Activated CD4-positive, alpha-beta T cell treated with anti-CD3 and anti-CD28 coated beads, Interleukin-2, amount 10 ng/mL, durations not matched to agents 7 days and 5 days (primary cell): ENCODE results near the gene BID. TPM values are rescaled to one million over a fixed set of nuclear protein-coding genes. Genes with fewer than 3 reads are reported as not detected.

Source experiments
- CTCF ChIA-PET: fragments of 350-600 bp; sonication (Branson Sonifier 250); formaldehyde crosslinking; loops from one replicate; lab custom pipeline; 2021; ENCODE audit warnings: antibody characterized with exemption; lab: Charles Lee
- POLR2A ChIA-PET: fragments of 350-600 bp; sonication (Branson Sonifier 250); formaldehyde crosslinking; loops from one replicate; lab custom pipeline; 2021; ENCODE audit warnings: antibody characterized with exemption; lab: Charles Lee
- DNase-seq: peaks from one replicate; pipeline ENCODE4 v3.0.0-alpha.2; 2020
- H3K27ac Mint-ChIP-seq: one replicate; pipeline ENCODE4 v1.8.0; 2021; ENCODE audit warnings: mild to moderate bottlenecking, moderate library complexity, mixed read lengths
- H3K27me3 Mint-ChIP-seq: one replicate; pipeline ENCODE4 v1.8.0; 2021; ENCODE audit warnings: mixed read lengths
- H3K36me3 Mint-ChIP-seq: one replicate; pipeline ENCODE4 v1.8.0; 2021; ENCODE audit warnings: low read depth, mixed read lengths
- H3K4me1 Mint-ChIP-seq: one replicate; pipeline ENCODE4 v1.8.0; 2021; ENCODE audit warnings: mixed read lengths
- H3K4me3 Mint-ChIP-seq: one replicate; pipeline ENCODE4 v1.8.0; 2021; ENCODE audit warnings: mild to moderate bottlenecking, moderate library complexity, mixed read lengths
- H3K9me3 Mint-ChIP-seq: one replicate; pipeline ENCODE4 v1.8.0; 2021; ENCODE audit warnings: mixed read lengths
- total RNA-seq, 2 experiments: library from RNA; stranded (reverse); gene quantifications; one replicate each; pipeline ENCODE4 v1.2.3, GENCODE V29; 2021

The BID gene
- total RNA-seq, 2 experiments from 2014 or later = 32.5 to 39.3 TPM

- Mint-ChIP-seq H3K36me3 (no peaks in the 10 kb centered on the region), H3K4me1 (peaks cover 13% of the 10 kb centered on the region), H3K27ac (no peak overlapping the region), H3K9me3 (no peaks in the 10 kb centered on the region), H3K4me3 (no peak overlapping the region), H3K27me3 (no peaks in the 10 kb centered on the region)
- POLR2A ChIA-PET = no interaction called here
- DNase-seq = peak; percentile 74
- CTCF ChIA-PET = interaction anchor here (0.6 to 4.5 kb wide), 21 partner anchors 9 to 232 kb away, joined by 3 to 37 read pairs (median 4); partner anchors contain the start of gene BID
These were observed 11.2 kb upstream of the BID start for GRCh38 chr22:17785185-17786184.

GRCh38 chr22:17784776-17785175 lies 10.5 kb upstream of the BID start:
- Mint-ChIP-seq H3K4me3 (no peak overlapping the region), H3K27ac (no peak overlapping the region), H3K36me3 (no peaks in the 10 kb centered on the region), H3K27me3 (no peaks in the 10 kb centered on the region), H3K4me1 (peaks cover 19% of the 10 kb centered on the region), H3K9me3 (no peaks in the 10 kb centered on the region)
- POLR2A ChIA-PET = no interaction called here
- no peak for DNase-seq
- CTCF ChIA-PET = interaction anchor here (0.7 to 4.5 kb wide), 15 partner anchors 8 to 231 kb away, joined by 3 to 37 read pairs (median 5); partner anchors contain the start of gene BID

GRCh38 chr22:17783773-17784480 lies 9.7 kb upstream of the BID start:
- no peaks in the 10 kb centered on the region for H3K9me3 Mint-ChIP-seq
- no peak for DNase-seq
- H3K4me1 Mint-ChIP-seq = peaks cover 26% of the 10 kb centered on the region
- no peak overlapping the region for H3K27ac Mint-ChIP-seq
- ChIA-PET CTCF (interaction anchor here (0.5 to 4.5 kb wide), 3 partner anchors 29 to 273 kb away, joined by 3 to 37 read pairs (median 5); no protein-coding TSS in a partner anchor), POLR2A (no interaction called here)
- peaks cover 3% of the 10 kb centered on the region for H3K36me3 Mint-ChIP-seq
- no peaks in the 10 kb centered on the region for H3K27me3 Mint-ChIP-seq
- no peak overlapping the region for H3K4me3 Mint-ChIP-seq

GRCh38 chr22:17783312-17783711 lies 9.0 kb upstream of the BID start:
- no peak overlapping the region for H3K4me3 Mint-ChIP-seq
- no peak overlapping the region for H3K27ac Mint-ChIP-seq
- POLR2A ChIA-PET = no interaction called here
- no peak for DNase-seq
- H3K27me3 Mint-ChIP-seq = no peaks in the 10 kb centered on the region
- H3K36me3 Mint-ChIP-seq = peaks cover 5% of the 10 kb centered on the region
- no peaks in the 10 kb centered on the region for H3K9me3 Mint-ChIP-seq
- H3K4me1 Mint-ChIP-seq = peaks cover 30% of the 10 kb centered on the region
- CTCF ChIA-PET = interaction anchor here (0.5 to 4.5 kb wide), 2 partner anchors 41 to 273 kb away, joined by 3 to 37 read pairs; no protein-coding TSS in a partner anchor

- H3K27ac Mint-ChIP-seq = no peak overlapping the region
- POLR2A ChIA-PET = no interaction called here
- no peaks in the 10 kb centered on the region for H3K9me3 Mint-ChIP-seq
- DNase-seq = no peak
- CTCF ChIA-PET = interaction anchor here (1.3 to 4.5 kb wide), 2 partner anchors 20 to 40 kb away, joined by 4 to 37 read pairs; no protein-coding TSS in a partner anchor
- H3K4me1 Mint-ChIP-seq = peaks cover 36% of the 10 kb centered on the region
- H3K4me3 Mint-ChIP-seq = no peak overlapping the region
- peaks cover 9% of the 10 kb centered on the region for H3K36me3 Mint-ChIP-seq
- H3K27me3 Mint-ChIP-seq = no peaks in the 10 kb centered on the region
These were observed 8.4 kb upstream of the BID start for GRCh38 chr22:17782621-17783020.

- DNase-seq = no peak
- no peak overlapping the region for H3K4me3 Mint-ChIP-seq
- H3K9me3 Mint-ChIP-seq = no peaks in the 10 kb centered on the region
- no peak overlapping the region for H3K27ac Mint-ChIP-seq
- H3K4me1 Mint-ChIP-seq = peaks cover 40% of the 10 kb centered on the region
- ChIA-PET POLR2A (no interaction called here), CTCF (interaction anchor here (1.3 kb wide), 2 partner anchors 20 to 40 kb away, joined by 4 read pairs; no protein-coding TSS in a partner anchor)
- peaks cover 12% of the 10 kb centered on the region for H3K36me3 Mint-ChIP-seq
- H3K27me3 Mint-ChIP-seq = no peaks in the 10 kb centered on the region
These were observed 7.9 kb upstream of the BID start for GRCh38 chr22:17782158-17782557.

DNA sequence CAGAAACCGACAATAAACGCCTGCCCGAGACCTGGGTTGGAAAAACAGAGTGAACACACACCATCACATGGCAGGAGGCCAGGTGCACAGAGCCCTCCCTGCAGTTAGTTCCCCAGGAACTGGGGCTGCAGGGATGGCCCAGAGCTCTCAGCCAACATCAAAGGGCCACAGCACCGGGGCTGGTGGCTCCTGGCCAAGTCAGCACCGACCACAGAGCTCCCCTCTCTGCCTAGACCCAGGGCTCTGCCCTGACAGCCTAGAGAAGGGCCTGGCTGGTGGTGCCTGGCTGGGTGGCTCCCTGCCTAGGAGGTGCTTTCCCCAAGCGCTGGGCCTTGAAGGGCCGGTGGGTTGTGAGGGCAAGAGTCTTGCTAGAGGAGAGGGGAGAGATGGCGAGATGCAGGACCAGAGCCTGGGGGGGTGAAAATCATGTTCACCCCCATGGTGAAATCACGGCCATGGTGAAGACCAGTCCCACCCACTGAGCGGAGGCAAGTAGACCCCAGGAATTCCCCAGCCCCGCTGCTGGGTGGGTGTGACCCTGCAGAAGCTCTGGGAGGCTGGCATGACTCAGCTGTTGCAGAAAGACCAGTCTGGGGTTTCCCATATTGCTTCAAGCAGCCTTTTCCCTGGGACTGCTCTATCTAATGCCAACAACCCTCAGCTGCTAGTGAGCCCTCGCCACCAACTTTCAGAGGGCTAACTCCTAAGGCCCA lies 7.2 kb upstream of the BID start:
- Mint-ChIP-seq H3K27ac (no peak overlapping the region), H3K4me3 (no peak overlapping the region), H3K4me1 (peaks cover 43% of the 10 kb centered on the region), H3K9me3 (no peaks in the 10 kb centered on the region), H3K36me3 (peaks cover 14% of the 10 kb centered on the region), H3K27me3 (no peaks in the 10 kb centered on the region)
- POLR2A ChIA-PET = no interaction called here
- CTCF ChIA-PET = interaction anchor here (0.5 to 1.3 kb wide), 3 partner anchors 21 to 368 kb away, joined by 3 to 4 read pairs (median 4); partner anchors contain the start of gene USP18
- DNase-seq = no peak

DNA sequence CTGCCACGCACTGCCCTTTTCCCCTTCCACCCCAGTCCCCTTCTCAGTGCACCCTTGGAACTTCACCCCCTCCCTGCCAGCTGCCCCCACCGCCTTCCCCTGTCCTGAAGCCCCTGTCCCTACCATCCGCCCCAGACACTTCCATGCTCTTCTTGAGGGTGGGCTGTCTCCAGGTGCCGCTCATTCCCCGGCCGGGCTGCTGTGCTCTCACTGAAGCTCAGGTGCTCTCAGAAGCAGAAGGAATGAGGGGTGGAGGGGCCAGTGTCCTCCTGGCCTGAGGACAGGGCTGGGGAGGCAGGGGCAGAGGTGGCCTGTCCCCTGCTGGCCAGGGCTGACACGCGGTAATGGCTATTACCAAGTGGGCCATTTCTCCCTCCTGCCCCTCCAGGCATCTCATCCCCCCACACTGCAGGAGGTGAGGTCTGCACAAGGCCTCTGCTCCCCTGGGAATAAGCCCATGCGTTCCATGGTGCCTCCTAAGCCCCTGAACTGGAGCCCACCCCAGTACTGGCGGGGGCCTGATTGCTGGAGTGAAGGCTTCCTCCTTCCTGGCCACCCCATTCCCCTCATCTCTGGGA lies 6.6 kb upstream of the BID start:
- Mint-ChIP-seq H3K36me3 (peaks cover 14% of the 10 kb centered on the region), H3K27me3 (no peaks in the 10 kb centered on the region), H3K4me1 (peaks cover 50% of the 10 kb centered on the region), H3K9me3 (no peaks in the 10 kb centered on the region), H3K4me3 (no peak overlapping the region), H3K27ac (no peak overlapping the region)
- ChIA-PET CTCF (interaction anchor here (0.5 to 1.8 kb wide), 3 partner anchors 39 to 369 kb away, joined by 3 to 7 read pairs (median 4); partner anchors contain the start of gene USP18), POLR2A (interaction anchor here (0.6 kb wide), 1 partner anchor 664 kb away, joined by 3 read pairs; no protein-coding TSS in a partner anchor)
- no peak for DNase-seq

- Mint-ChIP-seq H3K36me3 (peaks cover 14% of the 10 kb centered on the region), H3K27ac (no peak overlapping the region), H3K4me3 (no peak overlapping the region), H3K4me1 (peaks cover 56% of the 10 kb centered on the region), H3K9me3 (no peaks in the 10 kb centered on the region), H3K27me3 (peaks cover 3% of the 10 kb centered on the region)
- CTCF ChIA-PET = interaction anchor here (0.6 to 1.9 kb wide), 4 partner anchors 10 to 296 kb away, joined by 3 to 7 read pairs (median 4); no protein-coding TSS in a partner anchor
- no peak for DNase-seq
- POLR2A ChIA-PET = interaction anchor here (0.6 kb wide), 1 partner anchor 664 kb away, joined by 3 read pairs; no protein-coding TSS in a partner anchor
These were observed 6.0 kb upstream of the BID start for GRCh38 chr22:17780116-17780740.

DNA sequence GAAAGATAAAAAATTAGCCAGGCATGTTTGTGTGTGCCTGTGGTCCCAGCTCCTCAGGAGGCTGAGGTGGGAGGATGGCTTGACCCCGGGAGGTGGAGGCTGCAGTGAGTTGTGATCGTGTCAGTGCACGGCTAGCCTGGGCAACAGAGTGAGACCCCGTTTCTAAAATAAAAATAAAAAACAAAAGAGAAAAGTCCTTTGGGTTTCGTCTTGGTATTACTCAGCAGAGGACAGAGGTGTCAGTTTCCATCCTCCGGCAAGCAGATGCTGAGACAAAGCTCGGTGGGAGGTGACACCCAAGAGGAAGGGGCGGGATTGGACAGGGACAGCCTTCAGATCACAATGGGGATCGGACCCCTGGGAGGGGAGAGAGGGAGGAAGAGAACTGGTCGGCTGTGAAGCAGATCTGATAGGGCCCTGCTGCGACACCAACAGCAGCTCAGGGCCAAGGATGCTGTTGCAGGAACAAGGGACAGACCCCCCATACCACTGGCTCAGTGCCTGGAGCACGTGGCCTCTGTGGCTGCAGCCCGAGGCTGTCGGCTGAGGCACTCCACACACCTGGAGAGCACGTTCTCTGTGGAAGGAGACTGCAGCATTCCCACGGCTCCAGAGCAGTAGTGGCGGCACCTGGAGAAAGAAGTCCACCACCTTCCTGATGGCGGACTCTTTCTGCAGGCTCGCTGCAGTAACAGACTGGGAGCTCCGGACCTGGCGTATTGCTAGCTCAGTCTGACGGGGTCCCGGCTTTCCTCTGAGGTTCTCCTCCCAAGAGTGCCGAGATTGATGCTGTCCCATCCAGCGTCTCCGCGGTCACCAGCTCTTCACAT lies 5.2 kb upstream of the BID start:
- Mint-ChIP-seq H3K4me3 (no peak overlapping the region), H3K9me3 (no peaks in the 10 kb centered on the region), H3K36me3 (peaks cover 14% of the 10 kb centered on the region), H3K4me1 (peaks cover 62% of the 10 kb centered on the region), H3K27ac (no peak overlapping the region), H3K27me3 (peaks cover 3% of the 10 kb centered on the region)
- DNase-seq = no peak
- CTCF ChIA-PET = interaction anchor here (1.2 to 1.9 kb wide), 4 partner anchors 9 to 297 kb away, joined by 3 to 7 read pairs (median 4); no protein-coding TSS in a partner anchor
- POLR2A ChIA-PET = no interaction called here
